GM06990 (cell line): ENCODE data around the gene AOC3.
"Not testable (repeated sequence)": the region's sequence is repeated elsewhere in the genome, so short reads cannot be mapped to it uniquely, and the experiment has no call there.

Experiments used
- DNase-seq: peaks from one replicate; pipeline ENCODE4 v3.0.0-alpha.2; 2011; ENCODE audit not compliant: insufficient read length; ENCODE audit errors: extremely low read depth
- H3K27me3 ChIP-seq: replicated peaks from 2 replicates; pipeline ENCODE4 v1.6.0; 2011; ENCODE audit warnings: low read length; ENCODE audit not compliant: control insufficient read depth, insufficient read depth
- H3K36me3 ChIP-seq: 2 replicates; pipeline ENCODE4 v1.5.1; 2011; ENCODE audit warnings: low read length; ENCODE audit not compliant: control insufficient read depth, insufficient read depth
- H3K4me3 ChIP-seq: replicated peaks from 2 replicates; pipeline ENCODE4 v1.5.1; 2011; ENCODE audit warnings: low read depth, mild to moderate bottlenecking, control low read depth, low read length
- TF ChIP-seq, protein P1 (sequence below): IDR thresholded peaks from 2 replicates; pipeline ENCODE4 v1.5.1; 2011; ENCODE audit warnings: low read length, control low read depth, mild to moderate bottlenecking, inconsistent platforms; ENCODE audit not compliant: insufficient read depth, poor library complexity, severe bottlenecking

Gene AOC3

GRCh38 chr17:42852351-42852750 is 1.4 kb downstream of the AOC3 start:
- Histone ChIP-seq H3K27me3 (no peaks in the 10 kb centered on the region), H3K4me3 (no peak overlapping the region), H3K36me3 (no peaks in the 10 kb centered on the region)
- TF ChIP-seq, protein P1, sequence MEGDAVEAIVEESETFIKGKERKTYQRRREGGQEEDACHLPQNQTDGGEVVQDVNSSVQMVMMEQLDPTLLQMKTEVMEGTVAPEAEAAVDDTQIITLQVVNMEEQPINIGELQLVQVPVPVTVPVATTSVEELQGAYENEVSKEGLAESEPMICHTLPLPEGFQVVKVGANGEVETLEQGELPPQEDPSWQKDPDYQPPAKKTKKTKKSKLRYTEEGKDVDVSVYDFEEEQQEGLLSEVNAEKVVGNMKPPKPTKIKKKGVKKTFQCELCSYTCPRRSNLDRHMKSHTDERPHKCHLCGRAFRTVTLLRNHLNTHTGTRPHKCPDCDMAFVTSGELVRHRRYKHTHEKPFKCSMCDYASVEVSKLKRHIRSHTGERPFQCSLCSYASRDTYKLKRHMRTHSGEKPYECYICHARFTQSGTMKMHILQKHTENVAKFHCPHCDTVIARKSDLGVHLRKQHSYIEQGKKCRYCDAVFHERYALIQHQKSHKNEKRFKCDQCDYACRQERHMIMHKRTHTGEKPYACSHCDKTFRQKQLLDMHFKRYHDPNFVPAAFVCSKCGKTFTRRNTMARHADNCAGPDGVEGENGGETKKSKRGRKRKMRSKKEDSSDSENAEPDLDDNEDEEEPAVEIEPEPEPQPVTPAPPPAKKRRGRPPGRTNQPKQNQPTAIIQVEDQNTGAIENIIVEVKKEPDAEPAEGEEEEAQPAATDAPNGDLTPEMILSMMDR = no peak
- no peak for DNase-seq

- no peak for DNase-seq
- TF ChIP-seq, protein P1 = no peak
- Histone ChIP-seq H3K36me3 (no peaks in the 10 kb centered on the region), H3K4me3 (no peak overlapping the region), H3K27me3 (no peaks in the 10 kb centered on the region)
Measured at GRCh38 chr17:42853004-42853403, 2.0 kb downstream of the AOC3 start.

GRCh38 chr17:42853597-42853967 is 2.6 kb downstream of the AOC3 start:
- TF ChIP-seq, protein P1 = no peak

GRCh38 chr17:42853968-42854790 is 3.2 kb downstream of the AOC3 start:
- TF ChIP-seq, protein P1 = no peak
- Histone ChIP-seq H3K4me3 (no peak overlapping the region), H3K36me3 (no peaks in the 10 kb centered on the region), H3K27me3 (no peaks in the 10 kb centered on the region)
- no peak for DNase-seq

More at GRCh38 chr17:42853597-42853967, 2.6 kb downstream of the AOC3 start:
- no peak for DNase-seq
- H3K27me3 ChIP-seq = no peaks in the 10 kb centered on the region
- H3K4me3 ChIP-seq = no peak overlapping the region
- no peaks in the 10 kb centered on the region for H3K36me3 ChIP-seq

- TF ChIP-seq, protein P1 = no peak
- Histone ChIP-seq H3K36me3 (no peaks in the 10 kb centered on the region), H3K27me3 (no peaks in the 10 kb centered on the region), H3K4me3 (no peak overlapping the region)
- no peak for DNase-seq
Measured at GRCh38 chr17:42855048-42855596, 4.1 kb downstream of the AOC3 start.

DNA sequence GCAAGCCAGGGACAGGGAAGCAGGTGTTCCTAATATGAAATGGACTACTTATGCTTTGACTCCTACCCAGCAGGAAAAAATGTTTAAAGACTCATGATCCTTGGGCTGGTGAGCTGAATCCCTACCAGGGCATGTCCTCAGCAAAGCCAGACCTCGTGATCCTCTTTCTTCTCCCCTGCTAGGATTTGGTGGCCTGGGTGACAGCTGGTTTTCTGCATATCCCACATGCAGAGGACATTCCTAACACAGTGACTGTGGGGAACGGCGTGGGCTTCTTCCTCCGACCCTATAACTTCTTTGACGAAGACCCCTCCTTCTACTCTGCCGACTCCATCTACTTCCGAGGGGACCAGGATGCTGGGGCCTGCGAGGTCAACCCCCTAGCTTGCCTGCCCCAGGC is 5.1 kb downstream of the AOC3 start:
- not testable (repeated sequence) for H3K27me3 ChIP-seq, H3K4me3 ChIP-seq

DNA sequence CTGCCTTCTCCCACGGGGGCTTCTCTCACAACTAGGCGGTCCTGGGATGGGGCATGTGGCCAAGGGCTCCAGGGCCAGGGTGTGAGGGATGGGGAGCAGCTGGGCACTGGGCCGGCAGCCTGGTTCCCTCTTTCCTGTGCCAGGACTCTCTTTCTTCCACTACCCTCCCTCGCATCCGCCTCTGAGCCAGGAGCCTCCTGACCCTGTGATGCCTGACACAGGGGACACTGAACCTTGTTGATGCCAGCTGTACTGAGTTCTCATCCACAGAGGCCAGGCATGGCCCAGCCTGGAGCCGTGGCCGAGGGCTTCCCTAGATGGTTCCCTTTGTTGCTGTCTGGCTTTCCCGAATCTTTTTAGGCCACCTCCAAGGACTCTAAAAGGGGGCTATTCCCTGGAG is 5.5 kb downstream of the AOC3 start:
- H3K4me3 ChIP-seq, DNase-seq, H3K27me3 ChIP-seq, H3K36me3 ChIP-seq: not testable (repeated sequence)

More for the DNA sequence above, 5.1 kb downstream of the AOC3 start:
- not testable (repeated sequence) for DNase-seq, H3K36me3 ChIP-seq
